Skeletal muscle cell (primary cell): ENCODE measurements around the gene KDELR3.
A peak's percentile ranks its signal among the peaks of the same experiment; 100 is the strongest.

Experiments used
- DNase-seq: peaks from one replicate; pipeline ENCODE4 v3.0.0-alpha.2; 2010; ENCODE audit warnings: low read depth
- H3K4me3 ChIP-seq: 2 replicates; pipeline ENCODE4 v1.5.1; 2011; ENCODE audit warnings: low read depth, mild to moderate bottlenecking, control low read depth, low read length, moderate library complexity

The KDELR3 gene

DNA sequence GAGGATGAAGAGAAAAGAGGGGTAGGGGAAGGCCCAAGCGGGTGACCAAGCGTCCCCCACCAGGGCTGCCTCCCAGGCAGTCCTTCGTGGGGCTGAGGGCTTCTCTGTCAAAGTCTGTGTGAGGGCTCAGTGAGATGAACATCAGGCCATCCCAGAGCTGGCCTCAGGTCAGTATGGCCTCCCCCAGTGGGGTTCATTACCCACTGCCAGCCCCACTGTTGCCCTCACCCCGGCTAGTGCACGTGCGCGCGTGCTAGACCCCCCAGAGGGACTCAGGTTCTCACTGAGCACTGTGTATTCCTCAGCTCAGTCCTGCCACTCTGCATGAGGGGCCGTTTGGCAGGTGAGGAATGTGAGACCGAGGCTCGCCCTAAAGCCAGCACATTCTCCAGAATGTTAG, 3.3 kb downstream of the KDELR3 start:
- no peak overlapping the region for H3K4me3 ChIP-seq
- DNase-seq = no peak

DNA sequence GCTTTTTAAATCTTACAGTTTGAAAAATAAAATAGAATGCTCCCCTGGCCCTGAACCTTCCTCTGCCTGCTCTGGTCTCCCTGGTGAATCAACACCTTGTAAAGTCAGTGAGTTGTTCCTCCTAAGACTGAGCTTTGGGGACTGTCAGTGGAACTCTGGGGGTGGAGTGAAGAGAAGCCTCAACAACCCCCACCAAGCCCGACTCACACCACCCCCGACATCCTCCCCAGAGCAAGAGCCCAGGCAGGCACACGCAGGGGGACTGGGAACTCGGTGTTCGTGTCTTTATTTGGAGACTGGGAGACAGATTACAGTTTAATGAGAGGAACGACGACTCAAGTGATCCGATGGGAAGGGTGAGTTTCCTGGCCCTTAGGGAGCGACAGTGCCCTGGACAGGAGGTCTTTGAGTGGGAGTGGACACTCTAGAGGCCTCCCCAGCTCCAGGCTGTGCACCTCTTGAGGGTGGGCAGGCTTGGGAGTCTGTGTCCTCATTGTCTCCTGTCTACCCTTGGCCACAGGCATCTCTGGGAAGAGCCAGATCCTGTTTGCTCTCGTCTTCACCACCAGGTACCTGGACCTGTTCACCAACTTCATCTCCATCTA, 6.2 kb downstream of the KDELR3 start:
- H3K4me3 ChIP-seq = no peak overlapping the region
- no peak for DNase-seq

DNA sequence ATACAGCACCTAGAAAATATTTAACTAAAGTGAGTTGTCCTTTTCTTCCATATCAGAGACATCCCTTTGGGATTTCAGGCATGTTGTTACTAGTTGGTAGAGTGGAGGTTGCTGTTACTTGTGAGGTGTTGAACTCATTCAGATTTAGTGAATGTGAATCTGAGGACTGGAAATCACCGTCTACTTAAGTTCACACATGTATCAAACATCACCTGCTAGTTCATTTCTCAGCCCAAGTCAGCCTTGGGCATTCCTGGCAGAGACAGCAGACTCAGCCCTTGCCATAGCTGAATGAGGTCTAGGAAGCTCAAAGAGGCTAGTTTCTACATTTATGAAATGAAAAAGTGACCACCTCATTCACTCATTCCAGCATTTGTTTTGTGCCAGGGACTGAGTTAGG, 9.7 kb downstream of the KDELR3 start:
- no peak for DNase-seq
- no peak overlapping the region for H3K4me3 ChIP-seq

DNA sequence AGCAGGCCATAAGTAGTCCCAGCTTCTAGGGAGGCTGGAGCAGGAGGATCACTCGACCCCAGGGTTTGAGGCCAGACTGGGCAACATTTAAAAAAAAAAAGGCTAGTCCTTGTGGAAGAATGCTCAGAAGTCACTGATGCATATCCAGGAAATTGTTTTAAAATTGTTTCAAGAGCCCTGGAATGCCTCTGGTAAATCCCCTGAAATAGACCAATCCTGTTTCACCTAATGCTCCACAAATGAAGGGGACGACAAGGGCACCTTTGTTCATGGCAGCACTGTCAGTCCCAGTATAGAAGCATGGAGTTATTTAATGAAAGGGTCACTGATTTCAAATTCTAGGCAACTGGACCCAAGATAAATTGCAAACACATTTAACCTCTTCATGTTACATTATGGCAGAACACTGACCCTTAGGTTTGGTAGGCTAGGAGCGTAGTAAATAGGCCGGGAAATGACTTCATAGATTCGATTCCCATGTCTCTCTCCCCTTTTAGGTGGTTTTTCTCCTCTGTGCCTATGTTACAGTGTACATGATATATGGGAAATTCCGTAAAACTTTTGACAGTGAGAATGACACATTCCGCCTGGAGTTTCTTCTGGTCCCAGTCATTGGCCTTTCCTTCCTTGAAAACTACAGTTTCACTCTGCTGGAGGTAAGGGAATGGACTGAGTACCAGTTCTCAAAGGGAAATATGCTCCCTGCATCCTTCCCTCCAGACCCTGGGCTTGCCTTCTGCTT, 11.4 kb downstream of the KDELR3 start:
- no peak for DNase-seq
- no peak overlapping the region for H3K4me3 ChIP-seq

DNA sequence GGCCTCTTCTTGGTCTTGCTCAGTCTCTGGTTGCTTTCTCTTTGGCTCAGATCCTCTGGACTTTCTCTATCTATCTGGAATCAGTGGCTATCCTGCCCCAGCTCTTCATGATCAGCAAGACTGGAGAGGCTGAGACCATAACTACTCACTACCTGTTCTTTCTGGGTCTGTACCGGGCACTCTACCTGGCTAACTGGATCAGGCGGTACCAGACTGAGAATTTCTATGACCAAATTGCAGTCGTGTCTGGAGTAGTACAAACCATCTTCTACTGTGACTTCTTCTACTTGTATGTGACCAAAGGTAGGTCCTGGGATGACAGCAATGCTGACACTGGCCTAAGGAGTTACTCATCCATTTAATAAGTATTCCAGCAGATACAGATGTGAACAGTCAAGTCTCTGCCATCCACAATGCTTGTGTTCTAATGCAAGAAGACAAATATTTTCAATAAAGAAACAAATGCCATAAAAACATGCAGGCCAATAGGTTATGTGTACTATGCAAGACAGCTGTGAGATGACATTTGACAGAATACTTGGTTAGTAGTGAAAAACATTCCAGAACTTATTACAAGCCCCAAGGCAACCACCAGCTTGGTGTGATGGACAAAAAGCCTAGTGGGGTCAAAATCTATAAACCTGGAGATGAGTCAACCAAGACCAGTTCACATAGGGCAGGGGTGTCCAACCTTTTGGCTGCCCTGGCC, 13.4 kb downstream of the KDELR3 start:
- H3K4me3 ChIP-seq = no peak overlapping the region
- no peak for DNase-seq

DNA sequence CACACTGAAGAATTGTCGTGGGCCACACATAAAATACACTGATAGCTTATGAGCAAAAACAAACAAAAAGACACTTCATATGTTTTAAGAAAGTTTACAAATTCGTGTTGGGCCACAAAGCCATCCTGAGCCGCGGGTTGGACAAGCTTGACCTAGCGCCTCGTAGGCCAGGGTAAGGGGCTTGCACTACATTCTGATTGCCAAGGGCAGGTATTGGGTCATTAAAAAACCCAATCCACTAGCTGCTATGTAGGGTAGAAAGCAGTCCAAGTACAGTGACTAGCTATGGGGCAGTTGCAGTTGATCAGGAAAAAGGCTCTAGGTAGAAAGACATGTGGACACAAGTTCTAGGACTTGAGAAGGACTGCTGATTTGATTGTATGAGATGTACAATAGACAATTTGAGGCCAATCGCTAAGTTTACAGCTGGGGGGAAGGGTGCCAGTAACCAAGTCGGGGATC, 14.0 kb downstream of the KDELR3 start:
- no peak overlapping the region for H3K4me3 ChIP-seq
- no peak for DNase-seq

DNA sequence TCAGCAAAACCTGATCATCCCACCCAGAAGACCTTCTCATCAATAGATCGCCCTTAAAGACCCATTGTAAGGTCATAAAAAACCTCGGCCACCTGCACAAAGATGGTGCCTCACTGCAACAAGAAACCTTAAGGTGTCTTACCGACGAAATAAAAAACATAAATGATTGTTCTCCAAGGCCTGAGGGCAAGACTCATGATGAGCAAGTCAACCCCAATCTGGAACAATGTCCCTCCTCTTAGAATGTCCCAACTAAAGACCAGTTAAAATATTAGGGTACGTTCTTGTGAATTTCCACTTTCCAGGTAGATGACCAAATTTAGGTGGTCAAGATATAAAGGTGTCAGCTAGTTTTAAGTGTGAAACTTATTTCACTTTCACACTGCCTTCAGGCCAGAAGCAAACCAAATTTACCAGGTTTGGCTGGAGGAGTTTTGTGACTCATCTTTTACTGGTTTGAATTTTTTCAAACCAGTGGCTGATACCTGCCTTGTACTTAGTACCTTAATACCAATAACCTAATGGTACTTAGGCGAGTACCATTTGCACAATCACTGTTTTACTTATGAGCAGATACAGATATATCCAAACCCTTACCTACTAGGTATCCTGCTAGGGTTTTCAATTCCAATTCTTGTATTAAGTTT, 14.9 kb downstream of the KDELR3 start:
- no peak overlapping the region for H3K4me3 ChIP-seq
- DNase-seq = no peak

DNA sequence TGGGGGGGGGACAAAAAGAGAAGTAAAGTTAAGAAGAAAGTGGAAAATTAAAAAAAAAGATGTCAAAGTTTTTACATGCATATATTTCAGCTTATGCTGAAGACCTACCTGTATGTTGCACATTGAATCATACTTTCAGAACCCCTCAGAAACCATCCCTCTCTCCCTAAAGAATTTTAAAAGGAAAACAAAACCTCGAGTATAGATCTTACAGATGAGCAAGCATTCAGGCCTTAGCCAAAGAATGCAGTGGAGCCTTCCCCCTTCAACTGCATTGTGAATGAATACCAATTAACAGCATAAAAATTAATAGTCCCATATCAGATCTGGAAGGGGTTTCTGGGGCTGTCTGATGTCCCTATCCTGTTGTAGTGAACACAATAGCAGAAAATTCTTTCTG, 16.3 kb downstream of the KDELR3 start:
- H3K4me3 ChIP-seq = no peak overlapping the region

DNA sequence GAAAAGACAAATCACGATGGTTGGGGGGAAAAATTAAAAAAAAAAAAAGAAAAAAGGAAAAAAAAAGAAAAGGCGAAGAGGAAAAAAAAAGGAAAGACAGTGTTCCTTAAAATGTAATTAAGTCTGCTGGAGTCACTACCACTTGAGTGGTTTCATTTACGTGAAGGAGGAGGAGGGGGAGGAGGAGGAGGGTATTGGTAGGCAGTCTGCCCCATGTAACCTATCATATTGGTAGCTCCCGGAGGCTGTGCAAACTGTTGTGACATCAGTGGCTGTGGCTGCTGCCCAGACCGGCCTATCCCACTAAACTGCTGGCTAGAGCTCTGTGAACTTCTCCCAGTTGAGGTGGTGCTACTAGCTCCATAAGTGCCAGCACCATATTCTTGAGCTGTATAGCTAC, 17.9 kb downstream of the KDELR3 start:
- no peak for DNase-seq
- H3K4me3 ChIP-seq = no peak overlapping the region

More for the DNA sequence above, 16.3 kb downstream of the KDELR3 start:
- no peak for DNase-seq

DNA sequence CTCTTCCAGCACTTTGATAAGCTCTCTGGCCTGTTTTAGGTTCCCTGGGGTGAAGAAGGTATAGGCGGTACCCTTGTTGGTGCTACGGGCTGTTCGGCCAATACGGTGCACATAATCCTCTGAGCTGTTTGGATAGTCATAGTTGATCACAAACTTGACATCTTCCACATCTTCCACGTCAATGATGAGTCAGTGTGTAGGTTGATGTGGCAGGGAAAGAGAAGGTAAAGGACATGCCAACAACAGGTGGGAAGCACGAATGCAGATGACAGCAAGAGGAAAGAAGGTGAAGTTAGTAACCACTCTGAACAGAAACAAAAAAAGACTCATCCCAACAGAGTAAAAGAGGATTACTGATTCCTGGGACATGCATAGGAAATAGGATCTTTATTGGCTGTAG, 20.1 kb downstream of the KDELR3 start:
- H3K4me3 ChIP-seq = no peak overlapping the region

DNA sequence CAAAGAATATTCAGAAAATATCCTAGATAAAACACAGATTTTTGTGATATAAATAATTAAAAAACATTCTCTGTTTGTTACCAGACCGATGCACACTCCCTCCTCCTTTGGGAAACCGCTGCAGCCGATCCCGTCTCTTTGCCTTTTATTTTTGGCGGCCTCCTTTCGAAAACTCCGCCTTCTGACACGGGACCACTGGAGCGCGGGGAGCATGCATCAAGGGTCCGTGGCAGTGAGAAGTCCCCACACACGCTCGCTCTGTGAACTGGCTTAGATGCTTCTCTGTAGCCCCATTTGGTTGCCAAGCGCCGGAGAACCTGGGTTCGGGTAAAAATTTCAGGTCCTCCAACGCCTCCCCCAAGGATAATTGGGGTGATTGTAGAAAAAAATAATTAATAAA, 21.2 kb downstream of the KDELR3 start:
- DNase-seq = no peak
- no peak overlapping the region for H3K4me3 ChIP-seq

More for the DNA sequence above, 20.1 kb downstream of the KDELR3 start:
- no peak for DNase-seq

DNA sequence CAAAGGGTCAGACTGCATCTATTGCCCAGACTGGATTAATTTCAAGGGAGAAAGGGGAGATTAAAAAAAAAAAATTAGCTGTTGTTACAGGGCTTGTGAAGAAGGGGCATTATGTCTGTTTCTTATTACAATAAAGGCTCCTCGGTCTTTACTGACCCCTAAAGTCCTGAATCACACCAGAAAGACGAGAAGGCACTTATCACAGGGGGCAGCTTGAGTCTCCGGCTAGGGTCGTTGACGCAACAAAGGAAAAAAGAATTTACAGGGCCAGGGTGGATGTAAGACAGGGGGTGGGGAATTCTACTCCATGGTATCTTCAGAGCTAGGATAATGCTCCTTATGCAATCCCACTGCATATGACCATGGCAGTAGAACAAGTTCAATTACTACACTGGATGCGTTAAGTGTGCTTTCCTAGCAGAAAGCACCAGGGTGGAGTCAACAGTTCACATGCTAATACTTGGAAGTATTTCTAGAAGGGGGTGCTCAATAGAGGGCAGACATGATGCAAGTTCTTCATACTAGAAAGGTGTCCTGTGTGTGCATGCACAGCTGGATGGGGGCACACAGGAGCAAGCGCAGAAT, 21.8 kb downstream of the KDELR3 start:
- no peak overlapping the region for H3K4me3 ChIP-seq
- DNase-seq = no peak

DNA sequence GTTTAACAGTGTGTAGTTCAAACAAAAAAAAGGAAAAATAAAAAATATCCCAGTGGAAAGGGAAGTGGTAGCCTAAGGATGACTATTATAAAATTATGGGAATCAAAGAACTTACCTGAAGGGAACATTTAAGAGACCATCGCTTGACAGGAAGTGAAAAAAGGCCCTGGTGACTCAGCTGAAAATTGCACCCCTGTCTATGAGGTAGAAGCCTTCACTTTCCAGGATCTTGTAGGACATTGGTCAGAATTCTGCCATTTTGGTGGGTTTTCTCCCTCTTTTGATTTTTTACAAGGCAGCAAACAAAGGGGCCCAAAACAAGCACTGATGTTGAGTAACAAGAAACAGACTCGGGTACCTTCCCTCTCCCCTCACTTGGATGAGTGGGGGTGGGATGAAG, 22.6 kb downstream of the KDELR3 start:
- DNase-seq = no peak
- no peak overlapping the region for H3K4me3 ChIP-seq

DNA sequence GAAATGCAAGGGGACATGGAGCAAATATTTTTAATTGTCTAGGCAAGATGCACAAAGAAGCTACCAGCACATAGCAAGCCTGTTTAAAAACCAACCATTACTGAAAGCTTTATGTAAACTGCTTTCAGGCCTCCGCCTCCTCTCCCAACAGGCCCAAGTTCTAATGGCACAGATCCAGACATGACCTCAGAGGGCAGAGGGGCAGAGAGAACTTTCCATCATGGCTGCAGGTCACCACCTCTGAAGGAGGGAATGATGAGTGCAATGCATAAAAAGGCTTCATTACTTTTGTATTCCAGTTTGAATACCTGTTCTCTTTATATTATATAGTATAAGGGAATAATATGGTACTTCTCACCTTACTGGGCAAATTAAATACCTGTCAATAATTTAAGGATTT, 23.0 kb downstream of the KDELR3 start:
- H3K4me3 ChIP-seq = no peak overlapping the region
- peak; percentile 10 for DNase-seq

DNA sequence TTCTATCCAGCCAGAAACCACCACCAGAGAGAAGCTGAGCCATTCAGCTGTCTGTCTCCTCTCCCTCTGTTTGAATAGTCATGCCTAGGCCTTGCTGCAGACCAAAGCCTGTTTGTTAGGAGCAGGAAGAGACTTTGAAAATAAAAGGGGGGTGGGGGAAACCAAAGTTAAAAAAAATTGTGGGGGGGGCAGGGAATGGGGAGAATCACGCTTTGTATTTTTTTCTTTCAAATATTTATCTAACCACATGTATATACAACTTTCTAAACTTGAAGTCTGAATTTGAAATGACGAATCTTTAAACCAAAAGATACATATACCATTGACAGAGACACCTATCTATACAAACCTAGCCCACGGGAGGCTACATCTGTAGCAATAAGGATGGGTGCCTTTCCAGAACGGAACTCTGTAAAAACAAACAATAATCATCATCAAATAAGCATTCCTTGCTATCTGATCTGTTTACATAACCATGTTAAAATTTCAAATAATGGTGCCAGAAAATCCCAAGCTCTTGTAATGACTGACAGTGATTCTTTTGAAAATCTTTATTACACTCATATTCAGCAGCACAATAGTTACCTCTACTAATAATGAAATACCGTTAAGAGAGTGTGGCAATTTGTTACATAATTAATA, 23.9 kb downstream of the KDELR3 start:
- no peak for DNase-seq
- no peak overlapping the region for H3K4me3 ChIP-seq

DNA sequence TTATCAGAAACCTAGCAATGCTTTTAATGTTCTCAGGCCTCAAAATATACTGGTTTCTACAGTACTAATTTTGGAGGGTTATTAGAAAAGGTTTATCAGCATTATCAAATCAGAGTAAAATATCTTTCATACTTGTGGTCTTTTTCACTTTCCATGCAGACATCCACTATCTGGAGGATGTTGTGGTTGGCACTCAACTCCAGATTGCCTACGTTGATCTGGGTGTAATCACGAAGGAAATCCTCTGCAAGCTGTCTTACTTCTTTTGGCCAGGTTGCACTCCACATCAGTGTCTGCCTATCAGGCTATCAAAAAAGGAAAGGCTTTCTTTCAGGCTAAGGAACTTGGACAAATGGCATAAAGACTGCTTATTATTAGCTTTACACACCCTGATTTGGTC, 26.6 kb downstream of the KDELR3 start:
- no peak overlapping the region for H3K4me3 ChIP-seq
- no peak for DNase-seq

DNA sequence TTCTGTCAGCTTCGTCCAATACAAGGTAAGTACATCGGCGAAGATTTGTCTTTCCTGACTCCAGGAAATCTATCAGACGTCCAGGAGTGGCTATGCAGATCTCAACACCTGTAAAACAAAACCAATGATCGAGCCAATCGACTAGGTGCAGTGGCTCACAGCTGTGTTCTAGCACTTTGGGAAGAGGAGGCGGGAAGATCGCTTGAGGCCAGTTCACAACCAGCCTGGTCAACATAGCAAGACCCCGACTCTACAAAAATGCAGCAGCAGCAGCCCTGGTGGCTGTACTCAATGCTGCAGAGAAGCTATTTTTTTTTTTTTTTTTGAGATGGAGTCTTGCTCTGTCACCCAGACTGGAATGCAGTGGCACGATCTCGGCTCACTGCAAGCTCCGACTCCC, 27.0 kb downstream of the KDELR3 start:
- H3K4me3 ChIP-seq = no peak overlapping the region

DNA sequence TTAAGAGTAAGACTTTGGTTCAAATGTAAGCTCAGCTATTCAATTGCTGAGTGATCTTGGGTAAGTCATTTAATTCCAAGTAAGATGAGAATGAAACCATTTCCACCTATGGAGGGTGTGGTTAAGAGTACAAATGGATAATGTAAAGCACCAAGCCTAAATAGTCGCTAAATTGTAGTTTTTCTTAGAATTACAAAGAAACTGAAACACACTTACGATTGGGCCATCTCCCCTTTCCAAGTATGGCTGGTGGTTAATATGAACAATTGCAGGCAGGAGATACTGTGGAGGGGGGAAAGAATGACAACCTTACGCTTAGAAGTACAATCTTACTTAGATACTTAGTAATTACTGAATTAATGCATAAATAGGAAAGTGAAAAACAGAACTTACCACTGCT, 30.0 kb downstream of the KDELR3 start:
- DNase-seq = no peak
- H3K4me3 ChIP-seq = no peak overlapping the region

More for the DNA sequence above, 27.0 kb downstream of the KDELR3 start:
- DNase-seq = no peak
